Lower lobe of right lung (tissue), 2 donors: ENCODE results near the gene SLC43A3. TPM values are rescaled to one million over a fixed set of nuclear protein-coding genes. Genes with fewer than 3 reads are reported as not detected.

Experiments
- ATAC-seq, 2 donors: fragments of 200-7000 bp; cut with Tn5 transposase; one replicate each; pipeline ENCODE4 v1.9.1; 2020 to 2022; ENCODE audit warnings: mild to moderate bottlenecking in 2 of 2, moderate library complexity in 2 of 2
- DNase-seq: peaks from one replicate; pipeline ENCODE4 v3.0.0-alpha.2; 2020
- H3K27ac ChIP-seq: fragments of 200-600 bp; one replicate; pipeline ENCODE4 v1.8.0; 2022
- H3K27me3 ChIP-seq: fragments of 200-600 bp; one replicate; pipeline ENCODE4 v1.8.0; 2022; ENCODE audit warnings: low read depth
- H3K36me3 ChIP-seq: fragments of 200-600 bp; one replicate; pipeline ENCODE4 v1.8.0; 2022; ENCODE audit warnings: mild to moderate bottlenecking
- H3K4me1 ChIP-seq: fragments of 200-600 bp; one replicate; pipeline ENCODE4 v1.8.0; 2022
- H3K4me3 ChIP-seq: fragments of 200-600 bp; one replicate; pipeline ENCODE4 v1.8.0; 2022; ENCODE audit warnings: mild to moderate bottlenecking
- H3K9me3 ChIP-seq: fragments of 200-600 bp; one replicate; pipeline ENCODE4 v1.8.0; 2022
- intact Hi-C: fragments of 100-400 bp; cut with DNase I; formaldehyde crosslinking; loops from one replicate; pipeline ENCODE4 v1.11.0; 2022
- total RNA-seq: library from RNA; stranded (reverse); fragmentation: NEBNext Ultra II Directional; extraction: Animal tissue kit (Norgen Biotek cat#: 25700); gene quantifications from one replicate; pipeline ENCODE4 v1.2.1, GENCODE V29; 2021
- TF ChIP-seq, protein P1 (sequence below): fragments of 200-600 bp; IDR thresholded peaks from one replicate; pipeline ENCODE4 v1.8.0; 2022; ENCODE audit warnings: antibody characterized with exemption, mild to moderate bottlenecking
- donor health status: DM: no; HTN: yes; CAD: no; lungs with severe emphysema.

SLC43A3 gene
- total RNA-seq, 1 donor from 2014 or later, result 102 TPM

GRCh38 chr11:57374966-57375365 lies 52.0 kb downstream of the SLC43A3 start:
- Histone ChIP-seq H3K4me1 (no peaks in the 10 kb centered on the region), H3K4me3 (no peak overlapping the region), H3K27ac (no peak overlapping the region), H3K36me3 (no peaks in the 10 kb centered on the region), H3K9me3 (no peaks in the 10 kb centered on the region), H3K27me3 (no peaks in the 10 kb centered on the region)
- intact Hi-C loops, result no loop called here
- ATAC-seq (no peak), DNase-seq (no peak)
- TF ChIP-seq, protein P1, sequence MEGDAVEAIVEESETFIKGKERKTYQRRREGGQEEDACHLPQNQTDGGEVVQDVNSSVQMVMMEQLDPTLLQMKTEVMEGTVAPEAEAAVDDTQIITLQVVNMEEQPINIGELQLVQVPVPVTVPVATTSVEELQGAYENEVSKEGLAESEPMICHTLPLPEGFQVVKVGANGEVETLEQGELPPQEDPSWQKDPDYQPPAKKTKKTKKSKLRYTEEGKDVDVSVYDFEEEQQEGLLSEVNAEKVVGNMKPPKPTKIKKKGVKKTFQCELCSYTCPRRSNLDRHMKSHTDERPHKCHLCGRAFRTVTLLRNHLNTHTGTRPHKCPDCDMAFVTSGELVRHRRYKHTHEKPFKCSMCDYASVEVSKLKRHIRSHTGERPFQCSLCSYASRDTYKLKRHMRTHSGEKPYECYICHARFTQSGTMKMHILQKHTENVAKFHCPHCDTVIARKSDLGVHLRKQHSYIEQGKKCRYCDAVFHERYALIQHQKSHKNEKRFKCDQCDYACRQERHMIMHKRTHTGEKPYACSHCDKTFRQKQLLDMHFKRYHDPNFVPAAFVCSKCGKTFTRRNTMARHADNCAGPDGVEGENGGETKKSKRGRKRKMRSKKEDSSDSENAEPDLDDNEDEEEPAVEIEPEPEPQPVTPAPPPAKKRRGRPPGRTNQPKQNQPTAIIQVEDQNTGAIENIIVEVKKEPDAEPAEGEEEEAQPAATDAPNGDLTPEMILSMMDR, result no peak

- DNase-seq, result no peak
- no peak for ATAC-seq
- intact Hi-C loops, result no loop called here
- Histone ChIP-seq H3K27me3 (no peaks in the 10 kb centered on the region), H3K4me1 (no peaks in the 10 kb centered on the region), H3K4me3 (no peak overlapping the region), H3K27ac (no peak overlapping the region), H3K36me3 (no peaks in the 10 kb centered on the region), H3K9me3 (no peaks in the 10 kb centered on the region)
- TF ChIP-seq, protein P1, result no peak
Measured at GRCh38 chr11:57373146-57373545, 53.8 kb downstream of the SLC43A3 start.

GRCh38 chr11:57370941-57371340 lies 56.0 kb downstream of the SLC43A3 start:
- ATAC-seq, result no peak
- intact Hi-C loops, result no loop called here

GRCh38 chr11:57370251-57370650 lies 56.7 kb downstream of the SLC43A3 start:
- TF ChIP-seq, protein P1, result no peak
- no peaks in the 10 kb centered on the region for H3K4me1 ChIP-seq
- ATAC-seq, result no peak
- intact Hi-C loops, result no loop called here
- H3K4me3 ChIP-seq, result no peak overlapping the region
- no peaks in the 10 kb centered on the region for H3K9me3 ChIP-seq
- DNase-seq, result no peak
- H3K27me3 ChIP-seq, result no peaks in the 10 kb centered on the region
- H3K36me3 ChIP-seq, result no peaks in the 10 kb centered on the region
- H3K27ac ChIP-seq, result no peak overlapping the region

More at GRCh38 chr11:57370941-57371340, 56.0 kb downstream of the SLC43A3 start:
- Histone ChIP-seq H3K36me3 (no peaks in the 10 kb centered on the region), H3K4me1 (no peaks in the 10 kb centered on the region), H3K9me3 (no peaks in the 10 kb centered on the region), H3K27ac (no peak overlapping the region), H3K27me3 (no peaks in the 10 kb centered on the region), H3K4me3 (no peak overlapping the region)
- TF ChIP-seq, protein P1, result no peak
- DNase-seq, result no peak

DNA sequence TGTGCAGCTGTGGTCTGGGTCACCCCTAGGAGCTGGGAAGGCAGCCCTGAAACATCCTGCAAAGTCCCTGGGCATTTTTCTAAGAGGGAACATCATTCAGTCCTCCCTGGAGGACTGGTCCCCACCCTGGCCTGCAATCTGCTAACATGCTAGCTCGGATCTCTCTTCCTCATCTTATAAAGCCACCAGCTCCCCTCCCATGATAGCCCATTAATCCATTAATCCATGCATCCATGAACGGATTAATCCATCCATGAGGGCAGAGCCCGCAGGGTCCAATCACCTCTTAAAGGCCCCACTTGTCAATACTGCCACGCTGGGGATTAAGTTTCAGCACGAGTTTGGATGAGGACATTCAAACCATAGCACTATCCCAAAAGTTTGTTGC lies 58.1 kb downstream of the SLC43A3 start:
- Histone ChIP-seq H3K36me3 (no peaks in the 10 kb centered on the region), H3K4me3 (no peak overlapping the region), H3K27me3 (no peaks in the 10 kb centered on the region), H3K4me1 (no peaks in the 10 kb centered on the region), H3K27ac (no peak overlapping the region), H3K9me3 (no peaks in the 10 kb centered on the region)
- ATAC-seq (no peak), DNase-seq (no peak)
- TF ChIP-seq, protein P1, result no peak
- intact Hi-C loops, result no loop called here
